ENCODE data around the gene AP3B1.

Gene AP3B1

DNA sequence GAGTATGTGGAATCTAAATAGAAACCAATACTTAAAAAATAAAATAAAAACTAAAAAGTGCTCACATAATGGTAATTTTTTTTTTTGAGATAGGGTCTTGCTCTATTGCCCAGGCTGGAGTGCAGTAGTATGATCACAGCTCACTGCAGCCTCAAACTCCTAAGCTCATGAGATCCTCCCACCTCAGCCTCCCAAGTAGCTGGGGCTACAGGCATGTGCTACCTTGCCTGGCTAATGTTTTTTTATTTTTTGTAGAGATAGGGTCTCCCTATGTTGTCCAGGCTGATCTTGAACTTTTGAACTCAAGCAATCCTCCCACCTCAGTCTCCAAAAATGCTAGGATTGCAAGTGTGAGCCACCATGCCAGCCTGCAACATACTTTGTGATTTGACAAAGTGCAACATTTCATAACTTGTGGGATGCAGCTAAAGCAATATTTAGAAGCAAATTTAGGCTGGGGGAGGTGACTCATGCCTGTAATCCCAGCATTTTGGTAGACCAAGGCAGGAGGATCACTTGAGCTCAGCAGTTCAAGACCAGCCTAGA, 18.4 kb downstream of the AP3B1 start:
- no peak for DNase-seq (ENCODE audit: low read depth in 1 of 2, low spot score in 1 of 2)
- H3K27me3 ChIP-seq (ENCODE audit: insufficient read depth, poor library complexity, severe bottlenecking) = no peaks in the 10 kb centered on the region
- no peak overlapping the region for H3K27ac ChIP-seq (replicated peaks)
- H3K4me3 ChIP-seq (replicated peaks; ENCODE audit: insufficient read depth, low read length) = no peak overlapping the region
- no peak for TF ChIP-seq REST (IDR thresholded peaks at IDR 0.05; ENCODE audit: insufficient replicate concordance, low read depth)
- no peak for TF ChIP-seq SPI1 (IDR thresholded peaks at IDR 0.05; ENCODE audit: borderline replicate concordance, low read depth)

GRCh38 chr5:78274540-78275197, 19.8 kb downstream of the AP3B1 start:
- Histone ChIP-seq H3K4me3 (replicated peaks; ENCODE audit: insufficient read depth, low read length) (no peak overlapping the region), H3K27me3 (ENCODE audit: insufficient read depth, poor library complexity, severe bottlenecking) (no peaks in the 10 kb centered on the region), H3K27ac (replicated peaks) (no peak overlapping the region)
- TF ChIP-seq SPI1 (IDR thresholded peaks at IDR 0.05; ENCODE audit: borderline replicate concordance, low read depth) = no peak
- TF ChIP-seq POLR2AphosphoS5 (IDR thresholded peaks at IDR 0.05; ENCODE audit: low read depth) = no peak
- TF ChIP-seq, protein P1, sequence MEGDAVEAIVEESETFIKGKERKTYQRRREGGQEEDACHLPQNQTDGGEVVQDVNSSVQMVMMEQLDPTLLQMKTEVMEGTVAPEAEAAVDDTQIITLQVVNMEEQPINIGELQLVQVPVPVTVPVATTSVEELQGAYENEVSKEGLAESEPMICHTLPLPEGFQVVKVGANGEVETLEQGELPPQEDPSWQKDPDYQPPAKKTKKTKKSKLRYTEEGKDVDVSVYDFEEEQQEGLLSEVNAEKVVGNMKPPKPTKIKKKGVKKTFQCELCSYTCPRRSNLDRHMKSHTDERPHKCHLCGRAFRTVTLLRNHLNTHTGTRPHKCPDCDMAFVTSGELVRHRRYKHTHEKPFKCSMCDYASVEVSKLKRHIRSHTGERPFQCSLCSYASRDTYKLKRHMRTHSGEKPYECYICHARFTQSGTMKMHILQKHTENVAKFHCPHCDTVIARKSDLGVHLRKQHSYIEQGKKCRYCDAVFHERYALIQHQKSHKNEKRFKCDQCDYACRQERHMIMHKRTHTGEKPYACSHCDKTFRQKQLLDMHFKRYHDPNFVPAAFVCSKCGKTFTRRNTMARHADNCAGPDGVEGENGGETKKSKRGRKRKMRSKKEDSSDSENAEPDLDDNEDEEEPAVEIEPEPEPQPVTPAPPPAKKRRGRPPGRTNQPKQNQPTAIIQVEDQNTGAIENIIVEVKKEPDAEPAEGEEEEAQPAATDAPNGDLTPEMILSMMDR (IDR thresholded peaks at IDR 0.05; ENCODE audit: insufficient read depth, low read length) = no peak
- TF ChIP-seq GABPA (IDR thresholded peaks at IDR 0.05; ENCODE audit: low read depth) = no peak
- TF ChIP-seq REST (IDR thresholded peaks at IDR 0.05; ENCODE audit: insufficient replicate concordance, low read depth) = no peak
- DNase-seq (ENCODE audit: low read depth in 1 of 2, low spot score in 1 of 2) = no peak

DNA sequence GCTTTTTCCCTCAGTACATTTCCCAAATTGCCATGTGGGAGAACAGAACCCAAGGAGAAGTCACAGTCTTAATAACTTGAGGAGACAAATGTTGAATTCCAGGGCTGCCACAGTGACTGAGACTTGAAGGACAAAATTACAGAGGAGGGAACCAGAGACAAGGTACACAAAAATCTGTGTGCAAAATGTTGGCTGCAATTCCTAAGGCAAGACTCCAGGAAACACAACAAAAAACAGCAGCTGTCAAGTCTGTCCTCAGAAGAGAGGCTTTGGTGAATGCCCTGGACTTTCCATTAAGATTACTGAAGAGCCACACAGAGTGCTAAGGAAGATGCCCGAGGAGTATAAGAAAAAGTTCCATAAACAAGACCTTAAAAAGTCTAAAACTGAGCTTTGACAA, 21.1 kb downstream of the AP3B1 start:
- H3K27ac ChIP-seq (replicated peaks) = no peak overlapping the region
- DNase-seq (ENCODE audit: low read depth in 1 of 2, low spot score in 1 of 2) = no peak
- TF ChIP-seq SPI1 (IDR thresholded peaks at IDR 0.05; ENCODE audit: borderline replicate concordance, low read depth) (no peak), POLR2AphosphoS5 (IDR thresholded peaks at IDR 0.05; ENCODE audit: low read depth) (no peak), REST (IDR thresholded peaks at IDR 0.05; ENCODE audit: insufficient replicate concordance, low read depth) (no peak)
- TF ChIP-seq, protein P1 (IDR thresholded peaks at IDR 0.05; ENCODE audit: insufficient read depth, low read length) = no peak

More for the DNA sequence above, 21.1 kb downstream of the AP3B1 start:
- H3K27me3 ChIP-seq (ENCODE audit: insufficient read depth, poor library complexity, severe bottlenecking) = no peaks in the 10 kb centered on the region
- no peak overlapping the region for H3K4me3 ChIP-seq (replicated peaks; ENCODE audit: insufficient read depth, low read length)
